RCC 7860 (cell line): ENCODE results near the gene PACS1.

Source experiments
- DNase-seq: peaks from one replicate; pipeline ENCODE4 v3.0.0-alpha.2; 2015; ENCODE audit warnings: low spot score
- FAIRE-seq: peaks from 2 replicates; lab custom pipeline; 2012; peaks lifted over from hg19 to GRCh38; lab: Jason Lieb, UNC

The PACS1 gene

GRCh38 chr11:66131937-66132632 is 62.0 kb downstream of the PACS1 start:
- no peak for DNase-seq
- no peak for FAIRE-seq

DNA sequence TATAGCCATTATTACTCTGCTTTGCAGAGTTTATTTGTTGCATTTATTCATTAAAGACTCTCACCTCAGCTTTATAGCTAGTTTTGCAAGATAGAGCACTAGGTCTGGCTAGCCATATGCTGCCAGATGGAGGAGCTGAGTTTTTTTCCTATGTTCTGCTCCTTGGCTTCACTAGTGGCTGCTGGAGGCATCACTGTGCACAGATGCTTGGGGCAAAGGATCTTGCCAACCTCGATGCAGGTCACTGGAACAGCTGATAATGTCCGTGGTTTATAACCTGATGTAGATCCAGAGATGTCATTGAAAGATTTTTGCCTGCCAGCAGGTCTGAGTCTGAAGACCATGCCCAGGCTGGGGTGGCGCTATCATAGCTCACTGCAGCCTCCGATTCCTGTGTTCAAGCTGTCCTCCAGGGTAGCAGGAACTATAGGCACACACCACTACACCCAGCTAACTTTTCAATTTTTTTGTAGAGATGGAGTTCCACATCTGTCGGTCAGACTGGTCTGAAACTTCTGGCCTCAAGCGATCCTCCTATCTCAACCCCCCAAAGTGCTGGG is 63.2 kb downstream of the PACS1 start:
- DNase-seq (no peak), FAIRE-seq (no peak)

GRCh38 chr11:66136752-66137123 is 66.7 kb downstream of the PACS1 start:
- DNase-seq: peak; percentile 65
- FAIRE-seq: peak; percentile 80

- no peak for FAIRE-seq
- DNase-seq: no peak
Measured at GRCh38 chr11:66139817-66140404, 69.8 kb downstream of the PACS1 start.

DNA sequence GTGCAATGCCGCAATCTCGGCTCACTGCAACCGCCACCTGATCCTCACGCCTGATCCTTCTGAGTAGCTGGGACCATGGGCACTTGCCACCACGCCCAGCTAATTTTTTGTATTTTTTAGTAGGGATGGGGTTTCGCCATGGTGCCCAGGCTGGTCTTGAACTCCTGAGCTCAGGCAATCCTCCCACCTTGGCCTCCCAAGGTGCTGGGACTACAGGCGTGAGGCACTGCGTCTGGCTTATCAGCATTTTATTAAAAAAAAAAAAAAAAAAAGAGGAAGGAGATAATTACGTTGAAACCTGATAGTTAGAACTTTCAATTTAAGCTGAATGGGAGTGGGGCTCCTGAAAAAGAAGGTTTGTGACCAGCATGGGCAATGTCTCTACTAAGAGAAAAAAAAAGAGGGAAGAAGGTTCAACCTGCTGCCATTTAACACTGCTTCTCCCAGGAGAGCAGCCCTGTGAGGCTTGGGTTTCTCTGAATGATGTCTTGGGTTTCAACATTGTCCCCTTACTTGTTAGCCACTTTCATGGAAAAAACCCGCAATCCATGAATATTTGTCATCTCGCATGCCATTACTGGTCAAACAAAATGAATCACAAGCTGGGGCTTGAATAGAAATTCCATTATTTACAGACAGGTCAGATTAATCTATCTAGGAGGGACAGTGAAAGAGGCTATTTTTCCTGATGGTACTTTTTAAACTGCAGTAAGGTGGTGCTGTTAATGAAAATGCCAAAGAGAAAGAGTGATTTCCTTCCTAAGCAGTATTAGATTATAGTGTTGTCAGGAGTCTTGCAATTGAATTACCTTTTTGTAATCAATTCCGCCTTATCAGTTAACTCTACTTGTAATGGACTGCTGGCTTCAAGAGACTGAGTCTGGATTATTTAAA is 72.5 kb downstream of the PACS1 start:
- FAIRE-seq (peak; percentile 53), DNase-seq (peak; percentile 57)

DNA sequence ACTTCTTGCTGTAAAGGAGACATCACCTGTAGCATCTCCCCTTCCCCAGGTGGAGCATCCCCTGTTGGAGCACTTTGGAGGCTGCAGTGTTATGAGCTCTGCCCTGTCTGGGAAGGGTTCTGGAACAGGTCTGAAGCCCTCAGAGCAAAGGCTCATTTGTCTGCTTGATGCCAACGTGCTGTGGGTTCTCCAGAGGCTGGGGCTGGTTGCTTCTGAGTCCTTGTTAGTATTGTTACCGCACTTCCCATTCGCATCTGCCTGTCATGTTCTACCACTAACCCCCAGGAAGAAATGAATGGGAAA is 73.1 kb downstream of the PACS1 start:
- DNase-seq (no peak), FAIRE-seq (no peak)

- FAIRE-seq (no peak), DNase-seq (no peak)
Measured at GRCh38 chr11:66143996-66144678, 74.1 kb downstream of the PACS1 start.

DNA sequence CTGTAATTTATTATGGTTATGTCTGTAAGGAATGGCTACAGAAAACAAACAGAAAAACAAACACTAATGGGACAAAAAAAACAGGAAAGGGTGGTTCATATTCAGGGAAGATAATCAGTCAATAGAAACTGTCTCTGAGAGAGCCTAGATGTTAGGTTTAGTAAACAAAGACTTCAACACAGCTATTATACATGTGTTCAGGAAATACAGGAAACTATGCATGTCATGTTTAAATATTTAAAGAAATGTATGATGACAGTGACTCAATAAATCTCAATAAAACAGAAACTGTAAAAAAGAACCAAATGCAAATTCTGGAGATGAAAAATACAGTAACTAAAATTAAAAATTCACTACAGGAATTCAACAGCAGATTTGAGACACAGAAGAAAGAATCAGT is 76.0 kb downstream of the PACS1 start:
- no peak for FAIRE-seq
- no peak for DNase-seq

- no peak for DNase-seq
- no peak for FAIRE-seq
Measured at GRCh38 chr11:66146940-66147339, 76.9 kb downstream of the PACS1 start.

GRCh38 chr11:66150140-66150539 is 80.1 kb downstream of the PACS1 start:
- FAIRE-seq (no peak), DNase-seq (no peak)

DNA sequence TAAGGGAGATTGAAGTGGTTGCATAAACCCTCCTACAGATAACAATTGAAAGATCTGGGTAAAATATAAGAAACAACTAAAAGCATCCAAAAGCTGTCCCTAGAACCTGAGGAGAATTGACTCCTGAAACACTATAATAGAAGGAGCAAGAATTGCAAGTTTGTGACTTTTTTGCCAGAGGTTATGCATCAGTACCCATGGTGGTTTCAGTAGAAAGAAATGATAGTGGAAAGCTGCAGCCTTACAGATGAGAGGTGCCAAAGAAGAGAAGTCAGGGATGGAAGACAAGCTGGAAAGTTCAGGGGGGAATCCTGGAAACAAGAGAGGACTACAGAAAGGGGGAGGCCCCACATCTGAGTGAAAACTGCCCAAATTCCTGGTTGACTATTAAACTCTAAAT is 80.7 kb downstream of the PACS1 start:
- FAIRE-seq (peak; percentile 35), DNase-seq (no peak)

- DNase-seq: no peak
- FAIRE-seq: no peak
Measured at GRCh38 chr11:66151273-66151672, 81.2 kb downstream of the PACS1 start.

- no peak for DNase-seq
- no peak for FAIRE-seq
Measured at GRCh38 chr11:66154109-66154508, 84.0 kb downstream of the PACS1 start.

DNA sequence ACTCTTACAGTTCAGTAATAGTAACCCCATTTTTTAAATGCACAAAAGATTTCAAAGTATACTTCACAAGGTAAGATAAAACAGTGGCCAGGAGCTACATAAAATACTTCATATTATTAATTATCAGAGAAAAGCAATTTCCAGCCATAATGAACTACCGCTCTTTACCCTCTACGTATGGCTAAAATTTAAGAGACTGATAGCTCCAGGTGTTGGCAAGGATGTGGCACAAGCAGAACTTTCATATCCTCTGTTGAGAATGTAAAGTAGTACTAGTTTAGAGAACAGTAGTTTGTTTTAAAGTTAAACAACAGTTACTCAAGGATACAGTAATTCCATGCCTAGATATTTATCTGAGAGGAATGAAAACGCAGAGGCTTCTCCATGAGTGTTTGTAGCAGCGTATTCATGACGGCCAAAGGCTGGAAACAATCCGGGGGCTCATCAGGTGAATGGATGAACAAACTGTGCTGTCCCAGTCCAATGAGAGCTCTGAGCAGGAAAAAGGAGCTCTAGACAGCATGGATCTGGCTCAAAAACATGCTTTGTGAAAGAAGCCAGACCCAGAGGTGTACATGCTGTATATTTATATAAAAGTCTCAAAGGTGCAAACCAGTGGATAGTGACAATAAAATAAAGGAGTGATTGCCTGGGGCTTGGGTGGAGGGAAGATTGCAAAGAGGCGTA is 85.5 kb downstream of the PACS1 start:
- FAIRE-seq (no peak), DNase-seq (no peak)

- FAIRE-seq: no peak
- no peak for DNase-seq
Measured at GRCh38 chr11:66157182-66157864, 87.3 kb downstream of the PACS1 start.

GRCh38 chr11:66158156-66158555 is 88.1 kb downstream of the PACS1 start:
- FAIRE-seq (no peak), DNase-seq (no peak)

- DNase-seq: no peak
- FAIRE-seq: no peak
Measured at GRCh38 chr11:66159324-66159984, 89.4 kb downstream of the PACS1 start.

- FAIRE-seq (no peak), DNase-seq (no peak)
Measured at GRCh38 chr11:66160709-66161108, 90.6 kb downstream of the PACS1 start.

DNA sequence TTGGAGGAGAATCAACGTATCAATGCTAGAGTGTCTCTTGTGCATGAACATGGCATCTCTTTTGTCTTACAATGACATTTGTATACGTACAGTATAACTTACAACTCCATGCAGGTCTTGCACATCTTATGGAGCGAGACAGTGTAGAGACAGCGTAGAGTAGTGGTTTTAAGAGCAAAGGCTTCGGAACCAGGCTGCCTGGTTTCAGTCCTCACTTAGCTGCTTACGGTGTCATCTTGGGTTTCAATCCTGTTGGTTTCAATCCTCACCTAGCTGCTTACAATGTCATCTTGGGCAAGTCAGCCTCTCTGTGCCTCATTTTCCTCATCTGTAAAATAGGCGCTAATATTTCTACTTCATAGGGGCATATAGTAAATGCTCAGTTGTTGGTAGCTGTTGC is 98.2 kb downstream of the PACS1 start:
- DNase-seq (no peak), FAIRE-seq (no peak)
